HG03103 (cell line): ENCODE results near the gene ITGB6.
"Not testable (repeated sequence)": the region's sequence is repeated elsewhere in the genome, so short reads cannot be mapped to it uniquely, and the experiment has no call there.

Source experiments
- ATAC-seq: cut with Tn5 transposase; IDR thresholded peaks from one replicate; pipeline ENCODE4 v1.9.1; 2021; ENCODE audit warnings: low read depth; ENCODE audit not compliant: unreplicated experiment

The ITGB6 gene

GRCh38 chr2:160197587-160197986 lies 2.5 kb downstream of the ITGB6 start:
- ATAC-seq, result no peak

GRCh38 chr2:160194946-160195345 lies 5.1 kb downstream of the ITGB6 start:
- ATAC-seq, result no peak

GRCh38 chr2:160194351-160194750 lies 5.7 kb downstream of the ITGB6 start:
- ATAC-seq, result no peak

GRCh38 chr2:160181146-160181836 lies 18.8 kb downstream of the ITGB6 start:
- ATAC-seq, result not testable (repeated sequence)

GRCh38 chr2:160180690-160181089 lies 19.4 kb downstream of the ITGB6 start:
- ATAC-seq, result not testable (repeated sequence)

GRCh38 chr2:160180172-160180571 lies 19.9 kb downstream of the ITGB6 start:
- no peak for ATAC-seq

- no peak for ATAC-seq
Observed at GRCh38 chr2:160175169-160176134, 24.6 kb downstream of the ITGB6 start.

GRCh38 chr2:160174322-160174721 lies 25.8 kb downstream of the ITGB6 start:
- no peak for ATAC-seq

GRCh38 chr2:160169988-160170387 lies 30.1 kb downstream of the ITGB6 start:
- no peak for ATAC-seq

- no peak for ATAC-seq
Observed at GRCh38 chr2:160169471-160169870, 30.6 kb downstream of the ITGB6 start.

GRCh38 chr2:160168878-160169277 lies 31.2 kb downstream of the ITGB6 start:
- no peak for ATAC-seq

- no peak for ATAC-seq
Observed at GRCh38 chr2:160167089-160167740, 32.9 kb downstream of the ITGB6 start.

GRCh38 chr2:160165996-160166395 lies 34.1 kb downstream of the ITGB6 start:
- no peak for ATAC-seq

GRCh38 chr2:160165081-160165480 lies 35.0 kb downstream of the ITGB6 start:
- ATAC-seq, result no peak

- ATAC-seq, result no peak
Observed at GRCh38 chr2:160157861-160158829, 41.9 kb downstream of the ITGB6 start.

GRCh38 chr2:160156665-160157064 lies 43.4 kb downstream of the ITGB6 start:
- ATAC-seq, result no peak

- no peak for ATAC-seq
Observed at GRCh38 chr2:160156100-160156499, 44.0 kb downstream of the ITGB6 start.

GRCh38 chr2:160148419-160148818 lies 51.7 kb downstream of the ITGB6 start:
- ATAC-seq, result not testable (repeated sequence)

GRCh38 chr2:160145471-160145870 lies 54.6 kb downstream of the ITGB6 start:
- ATAC-seq, result no peak
